ENCODE data around the gene PPP3CA.

DNA sequence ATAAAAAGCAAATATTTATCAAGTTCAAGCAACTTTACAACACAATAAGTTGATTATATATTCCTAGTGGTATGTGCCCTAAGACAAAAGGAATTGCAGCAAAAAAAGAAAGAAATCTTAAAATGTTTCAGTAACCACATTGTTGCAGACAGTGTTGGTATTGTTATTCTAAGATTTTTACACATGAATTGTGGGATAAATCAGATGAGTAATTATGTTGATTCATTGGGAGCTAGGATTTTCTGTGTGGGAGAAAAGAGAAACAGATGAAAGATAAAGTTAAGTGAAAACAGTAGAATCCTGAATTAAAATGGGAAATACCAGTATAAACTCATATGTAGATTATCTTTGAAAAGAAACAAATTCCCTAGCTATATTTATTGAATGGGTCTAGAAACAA is 362.4 kb downstream of the PPP3CA start:
- no peak for TF ChIP-seq POLR2A (IDR thresholded peaks at IDR 0.05; ENCODE audit: low read depth, low read length)
- TF ChIP-seq POLR2AphosphoS5 (IDR thresholded peaks at IDR 0.05; ENCODE audit: low read depth, low read length): no peak
